ENCODE measurements around the gene JCAD.

DNA sequence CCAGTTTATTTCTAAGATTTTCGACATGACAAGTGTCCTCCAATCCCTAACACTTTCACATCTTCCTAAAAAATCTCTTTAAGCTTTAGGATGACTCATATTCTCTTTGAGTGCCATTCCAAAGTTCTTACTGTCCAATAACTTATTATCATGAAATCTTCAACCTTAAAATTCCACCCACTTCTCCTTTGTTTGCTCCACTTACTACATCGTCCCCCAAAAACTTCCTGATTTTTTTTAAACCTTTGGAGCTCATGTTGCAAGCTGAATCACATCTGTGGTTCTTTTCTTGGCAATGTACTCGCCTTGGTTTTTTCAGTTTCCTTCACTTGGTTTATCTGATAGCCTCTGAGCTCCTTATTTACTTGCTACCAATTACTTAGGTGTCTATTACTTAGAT is 39.2 kb upstream of the JCAD start:
- TF ChIP-seq, protein P1, sequence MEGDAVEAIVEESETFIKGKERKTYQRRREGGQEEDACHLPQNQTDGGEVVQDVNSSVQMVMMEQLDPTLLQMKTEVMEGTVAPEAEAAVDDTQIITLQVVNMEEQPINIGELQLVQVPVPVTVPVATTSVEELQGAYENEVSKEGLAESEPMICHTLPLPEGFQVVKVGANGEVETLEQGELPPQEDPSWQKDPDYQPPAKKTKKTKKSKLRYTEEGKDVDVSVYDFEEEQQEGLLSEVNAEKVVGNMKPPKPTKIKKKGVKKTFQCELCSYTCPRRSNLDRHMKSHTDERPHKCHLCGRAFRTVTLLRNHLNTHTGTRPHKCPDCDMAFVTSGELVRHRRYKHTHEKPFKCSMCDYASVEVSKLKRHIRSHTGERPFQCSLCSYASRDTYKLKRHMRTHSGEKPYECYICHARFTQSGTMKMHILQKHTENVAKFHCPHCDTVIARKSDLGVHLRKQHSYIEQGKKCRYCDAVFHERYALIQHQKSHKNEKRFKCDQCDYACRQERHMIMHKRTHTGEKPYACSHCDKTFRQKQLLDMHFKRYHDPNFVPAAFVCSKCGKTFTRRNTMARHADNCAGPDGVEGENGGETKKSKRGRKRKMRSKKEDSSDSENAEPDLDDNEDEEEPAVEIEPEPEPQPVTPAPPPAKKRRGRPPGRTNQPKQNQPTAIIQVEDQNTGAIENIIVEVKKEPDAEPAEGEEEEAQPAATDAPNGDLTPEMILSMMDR (IDR thresholded peaks at IDR 0.05), result no peak
- no peak for TF ChIP-seq POLR2A (IDR thresholded peaks at IDR 0.05)

Measured in sigmoid colon (tissue), 3 donors.